OCI-M2 (cell line): ENCODE measurements around the gene OR51D1.

Experiments used
- DNase-seq: peaks from one replicate; lab custom pipeline; 2025; ENCODE audit not compliant: unreplicated experiment; lab: John Stamatoyannopoulos, UW

The OR51D1 gene

GRCh38 chr11:4636962-4637661 lies at the start of gene OR51D1:
Gene OR51D1 (plus strand): TSS chr11:4637477. CDS start chr11:4639791, 2,314 bp downstream.
- peak; percentile 52 for DNase-seq

GRCh38 chr11:4589017-4589416 lies 48.3 kb upstream of the OR51D1 start:
- no peak for DNase-seq

- no peak for DNase-seq
Measured at GRCh38 chr11:4593739-4594138, 43.5 kb upstream of the OR51D1 start, which contains the start of gene OR52I1. Gene OR52I1 (plus strand): TSS chr11:4594039. CDS start chr11:4594039, 0 bp downstream.

GRCh38 chr11:4605057-4605456 lies 32.2 kb upstream of the OR51D1 start:
- DNase-seq = no peak

- DNase-seq = no peak
Measured at GRCh38 chr11:4606231-4607015, 30.9 kb upstream of the OR51D1 start.

GRCh38 chr11:4607096-4607495 lies 30.2 kb upstream of the OR51D1 start:
- DNase-seq = no peak

- DNase-seq = peak; percentile 71
Measured at GRCh38 chr11:4607781-4608666, 29.3 kb upstream of the OR51D1 start, which contains the start of gene TRIM68. Gene TRIM68 (minus strand): TSS chr11:4608231. CDS start chr11:4605504, 2,727 bp downstream.

GRCh38 chr11:4610258-4610935 lies 26.9 kb upstream of the OR51D1 start:
- DNase-seq = no peak

GRCh38 chr11:4611986-4612385 lies 25.3 kb upstream of the OR51D1 start:
- no peak for DNase-seq

- DNase-seq = no peak
Measured at GRCh38 chr11:4615856-4616444, 21.3 kb upstream of the OR51D1 start.

- DNase-seq = no peak
Measured at GRCh38 chr11:4619514-4619913, 17.8 kb upstream of the OR51D1 start.

- DNase-seq = peak; percentile 45
Measured at GRCh38 chr11:4626207-4627099, 10.8 kb upstream of the OR51D1 start.

- DNase-seq = no peak
Measured at GRCh38 chr11:4636136-4636535, 1.1 kb upstream of the OR51D1 start.

- no peak for DNase-seq
Measured at GRCh38 chr11:4637662-4638047, 378 bp downstream of the OR51D1 start.

GRCh38 chr11:4639931-4640330 lies 2.7 kb downstream of the OR51D1 start:
- no peak for DNase-seq

- no peak for DNase-seq
Measured at GRCh38 chr11:4641501-4641900, 4.2 kb downstream of the OR51D1 start.

GRCh38 chr11:4642043-4642442 lies 4.8 kb downstream of the OR51D1 start:
- no peak for DNase-seq

- DNase-seq = no peak
Measured at GRCh38 chr11:4643076-4643475, 5.8 kb downstream of the OR51D1 start.

GRCh38 chr11:4643682-4644081 lies 6.4 kb downstream of the OR51D1 start, which contains the start of gene OR51E1:
Gene OR51E1 (plus strand): TSS chr11:4643982. CDS start chr11:4652527, 8,545 bp downstream.
- no peak for DNase-seq
